SK-N-DZ (cell line): ENCODE data around the gene SOX5.
"Not testable (repeated sequence)": the region's sequence is repeated elsewhere in the genome, so short reads cannot be mapped to it uniquely, and the experiment has no call there.

Source experiments
- DNase-seq: peaks from one replicate; pipeline ENCODE4 v3.0.0-alpha.2; 2015; ENCODE audit warnings: low spot score

SOX5 gene

DNA sequence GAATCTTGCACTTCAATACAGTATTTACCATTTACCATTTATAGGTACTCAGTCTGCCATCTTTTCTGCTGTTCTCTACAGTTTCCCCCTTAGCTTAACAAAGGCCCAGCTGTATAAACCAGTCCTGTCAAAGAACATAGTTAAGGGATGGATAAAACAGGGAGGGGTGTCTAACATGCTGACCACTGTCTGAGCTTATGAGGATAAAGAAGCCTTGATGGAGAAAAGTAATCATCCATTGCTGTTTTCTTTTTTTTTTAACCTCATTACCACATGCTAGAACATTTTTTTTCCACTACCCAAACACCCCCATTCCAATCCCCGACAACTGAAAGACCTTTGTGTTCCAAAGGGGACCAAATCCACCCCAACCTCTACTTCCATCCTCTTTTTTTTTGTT lies 39.9 kb downstream of the SOX5 start:
- no peak for DNase-seq

DNA sequence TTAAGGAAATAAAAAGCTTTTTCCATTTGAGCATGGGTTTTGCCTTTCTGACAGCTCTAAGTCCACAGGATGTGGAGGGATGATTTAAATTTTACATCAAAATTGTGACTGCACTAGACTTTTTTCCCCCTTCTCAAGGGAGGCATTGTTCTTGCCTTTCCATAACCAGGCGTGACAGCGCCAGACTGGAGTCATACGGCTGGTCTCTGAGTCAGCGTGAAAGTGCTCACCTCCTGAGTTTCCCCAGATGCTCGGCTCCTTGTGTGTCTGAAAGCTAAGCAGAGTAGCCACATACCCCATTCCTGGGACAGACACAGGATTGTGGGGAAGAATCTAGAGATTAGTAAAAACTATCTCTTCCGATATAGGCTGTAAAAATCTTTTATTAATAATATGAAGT lies 43.1 kb downstream of the SOX5 start:
- DNase-seq: peak; percentile 16

DNA sequence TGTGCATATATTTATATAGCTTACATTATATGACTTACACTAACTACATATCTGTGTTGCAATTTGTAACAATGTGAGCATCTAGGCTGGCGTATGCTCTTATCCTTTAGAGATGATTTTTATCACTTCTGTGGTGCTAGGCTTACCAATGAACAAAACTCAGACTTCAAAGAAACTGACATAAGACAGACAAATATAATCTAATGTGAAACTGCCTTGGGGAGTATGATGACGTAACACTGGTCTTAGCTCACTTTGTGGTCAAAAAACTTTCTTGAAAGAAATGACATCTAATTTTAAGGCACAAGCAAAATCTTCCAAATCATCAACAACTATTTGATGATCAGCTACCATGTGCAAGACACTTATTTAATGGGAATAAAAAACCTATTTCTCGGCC lies 50.0 kb downstream of the SOX5 start:
- DNase-seq: no peak

DNA sequence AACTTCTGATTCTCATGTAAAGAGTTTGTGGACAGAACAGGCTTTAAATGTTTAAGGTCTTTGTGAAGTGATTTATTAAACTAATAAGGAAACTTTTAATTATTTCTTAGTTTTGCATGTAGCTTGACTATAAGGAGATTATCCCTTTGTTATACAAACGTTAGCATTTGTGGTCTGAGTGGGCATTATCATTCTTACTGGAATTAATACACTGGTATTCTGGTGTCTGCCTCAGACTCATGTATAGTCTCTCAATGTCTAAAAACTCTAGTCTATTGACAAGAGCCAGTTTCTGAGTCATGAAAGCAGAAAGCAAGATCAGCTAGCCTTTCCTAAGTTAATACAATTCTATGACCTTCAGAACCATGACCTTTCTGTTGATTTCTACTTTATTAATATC lies 51.3 kb downstream of the SOX5 start:
- no peak for DNase-seq

DNA sequence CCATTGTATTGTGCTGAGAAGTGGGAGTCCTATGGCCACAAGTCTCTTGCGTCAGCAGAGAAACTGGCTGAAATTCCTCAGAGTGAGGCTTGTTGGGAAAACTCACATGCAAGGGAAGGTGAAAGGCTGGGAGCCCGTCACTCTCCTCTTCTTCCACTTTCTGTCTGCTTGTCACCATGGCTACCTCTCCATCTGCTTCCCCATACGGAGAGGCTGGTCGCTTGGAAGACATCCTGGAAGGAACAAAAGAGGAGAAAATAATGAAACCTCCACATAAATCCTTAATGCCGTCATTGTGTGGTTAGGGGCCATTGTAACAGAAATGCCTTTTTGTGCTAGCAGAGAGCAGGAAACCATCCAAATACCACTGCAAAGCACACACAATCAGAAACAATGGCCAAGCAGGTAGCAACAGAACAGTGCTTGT lies 53.7 kb downstream of the SOX5 start:
- DNase-seq: no peak

DNA sequence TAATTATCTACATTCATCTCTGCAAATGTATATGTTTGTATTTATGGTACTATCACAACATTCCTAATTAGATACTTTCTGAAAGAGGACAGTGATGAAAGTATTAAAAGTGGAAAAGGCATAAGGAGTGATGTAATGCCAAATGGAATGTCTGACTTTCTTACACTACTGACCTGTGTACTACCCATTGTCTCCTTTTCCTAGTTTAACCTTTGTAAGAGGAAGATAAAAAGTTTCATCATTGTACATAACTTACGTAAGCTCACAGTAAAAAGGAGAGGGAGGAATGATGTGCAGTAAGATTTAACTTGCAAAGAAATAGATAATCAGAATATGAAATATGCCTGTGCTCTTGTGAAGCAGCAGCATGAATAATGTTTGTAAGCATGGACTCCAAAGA lies 55.9 kb downstream of the SOX5 start:
- DNase-seq: no peak

DNA sequence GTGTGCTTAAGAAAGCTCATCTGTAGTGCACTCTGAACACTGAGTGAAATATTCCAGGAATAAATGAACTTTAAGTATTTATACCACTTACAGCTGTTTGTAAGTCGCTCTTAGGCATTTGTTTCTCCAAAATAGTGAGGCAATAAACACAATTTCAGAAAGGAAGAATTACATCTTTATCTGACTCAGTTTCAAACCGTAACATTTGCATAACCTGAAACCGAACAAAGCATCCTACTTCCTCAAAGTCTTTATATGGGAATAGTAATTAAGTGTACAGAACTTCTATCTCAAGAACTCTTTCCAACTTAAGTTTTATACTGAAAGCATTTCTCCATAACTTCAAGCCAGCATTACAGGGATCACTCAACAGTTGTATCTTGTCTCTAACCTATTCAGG lies 58.4 kb downstream of the SOX5 start:
- DNase-seq: no peak

DNA sequence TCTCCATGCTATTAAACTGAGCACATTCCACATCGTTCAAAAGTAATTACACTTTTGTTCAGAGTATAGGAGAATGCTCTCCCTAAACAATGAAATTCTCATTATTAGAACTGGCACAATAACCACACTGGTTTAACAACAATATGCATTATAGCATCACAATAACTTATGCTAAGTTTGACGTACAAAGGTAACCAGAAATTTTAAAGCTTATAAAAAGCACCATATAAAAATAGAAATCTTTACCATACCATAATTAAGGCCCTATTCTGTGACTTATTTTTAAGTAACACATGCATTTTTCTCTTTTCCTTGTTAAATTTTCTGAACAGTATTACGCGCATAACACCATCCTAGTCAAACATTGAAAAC lies 60.4 kb downstream of the SOX5 start:
- DNase-seq: no peak

DNA sequence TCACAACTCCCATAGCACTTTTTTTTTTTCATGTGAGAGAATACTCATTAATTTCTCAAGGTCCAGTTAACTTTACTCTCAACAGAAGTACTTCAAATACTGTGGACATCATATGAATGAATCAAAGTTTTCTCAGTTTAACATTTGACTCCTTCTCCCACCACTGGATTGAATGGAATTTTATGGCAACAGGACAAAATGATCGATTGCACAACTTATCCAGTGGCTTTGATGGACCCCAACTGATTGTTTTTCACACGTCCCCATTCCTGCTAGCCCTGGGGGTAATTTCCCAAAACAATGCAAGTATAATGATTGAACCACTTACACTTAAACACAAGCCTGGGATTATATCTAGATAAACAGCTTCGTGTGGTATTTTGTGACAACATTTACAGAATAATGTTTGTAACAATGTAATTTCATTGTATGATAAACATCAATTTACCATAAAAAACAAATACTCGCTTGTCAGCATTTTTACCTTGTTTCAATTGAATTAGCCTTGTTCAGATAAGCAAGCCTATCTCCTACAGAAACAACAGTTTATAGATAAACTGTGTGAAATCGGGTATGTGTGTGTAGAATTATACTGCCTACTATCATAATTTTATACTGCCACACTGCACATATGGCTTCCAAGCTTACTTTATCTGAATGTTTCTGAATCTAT lies 60.9 kb downstream of the SOX5 start:
- DNase-seq: no peak

DNA sequence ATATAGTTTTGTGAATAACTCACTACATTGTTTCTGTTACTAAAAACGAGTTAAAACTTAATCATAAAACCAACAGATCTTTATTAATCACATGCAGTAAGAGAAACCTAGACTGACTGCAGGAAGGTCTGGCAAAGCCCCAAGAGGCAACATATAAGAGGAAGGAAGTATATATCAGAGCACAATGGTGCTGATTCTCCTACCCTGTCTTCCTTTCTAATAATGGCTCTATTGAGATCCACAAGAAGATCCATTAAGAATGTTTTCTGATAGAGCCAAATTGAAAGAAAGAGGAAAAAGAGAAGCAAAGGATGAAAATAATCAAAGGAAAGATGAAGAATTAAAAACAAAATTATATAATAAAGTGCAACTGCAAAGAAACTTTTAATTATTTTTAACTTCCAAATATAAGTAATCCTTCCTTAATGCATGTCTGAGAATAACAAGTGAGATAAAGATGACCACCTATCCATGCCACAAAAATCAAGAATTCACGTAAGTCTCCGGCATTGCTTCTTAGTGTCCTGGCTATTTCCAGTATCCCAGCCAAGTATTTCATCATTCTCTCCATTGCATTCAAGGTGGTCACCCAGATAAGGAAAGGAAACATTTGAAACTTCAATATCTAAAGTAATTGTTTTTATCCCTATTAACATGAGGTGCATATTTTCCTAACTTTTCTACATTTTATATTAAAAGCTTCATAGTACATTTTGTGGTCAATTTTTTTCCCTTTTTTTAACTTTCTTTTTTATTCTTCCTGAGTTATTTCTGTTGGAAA lies 62.2 kb downstream of the SOX5 start:
- DNase-seq: no peak

DNA sequence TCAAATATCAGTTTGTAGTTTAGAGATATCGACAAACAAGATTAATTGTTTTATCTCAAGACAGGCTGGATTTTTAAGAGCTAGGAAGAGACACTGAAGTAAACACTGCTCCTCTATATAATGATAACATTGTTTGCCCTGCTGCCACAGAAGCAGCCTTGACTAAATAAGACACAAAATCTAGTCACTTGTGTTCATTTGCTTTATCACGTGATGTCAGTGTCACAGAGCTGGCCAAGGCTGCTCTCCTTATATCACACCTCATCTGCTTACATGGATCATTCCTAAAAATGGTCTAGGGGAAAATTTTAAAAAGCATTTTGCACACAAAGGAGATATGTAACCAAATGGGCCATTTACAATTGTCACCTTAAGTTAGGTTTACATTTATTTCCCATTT lies 64.1 kb downstream of the SOX5 start:
- DNase-seq: no peak

DNA sequence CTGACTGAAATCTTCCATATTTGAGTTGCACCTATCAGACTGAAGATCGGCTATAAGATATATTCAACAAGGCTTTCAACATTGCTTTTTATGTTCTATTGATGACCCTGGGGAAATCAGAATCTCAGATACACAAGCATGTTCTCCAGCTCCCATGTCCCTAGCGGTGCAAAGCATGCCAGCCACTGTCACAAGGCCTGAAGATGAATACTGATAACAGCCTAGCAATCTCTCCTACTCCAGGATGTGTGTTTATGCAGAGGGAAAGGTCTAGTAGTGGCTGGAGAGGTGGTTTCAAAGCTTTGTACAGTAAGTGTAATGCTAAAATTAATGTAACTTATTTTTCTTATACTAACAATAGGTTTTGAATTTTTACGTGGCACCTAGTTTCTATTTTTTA lies 64.6 kb downstream of the SOX5 start:
- DNase-seq: peak; percentile 78

DNA sequence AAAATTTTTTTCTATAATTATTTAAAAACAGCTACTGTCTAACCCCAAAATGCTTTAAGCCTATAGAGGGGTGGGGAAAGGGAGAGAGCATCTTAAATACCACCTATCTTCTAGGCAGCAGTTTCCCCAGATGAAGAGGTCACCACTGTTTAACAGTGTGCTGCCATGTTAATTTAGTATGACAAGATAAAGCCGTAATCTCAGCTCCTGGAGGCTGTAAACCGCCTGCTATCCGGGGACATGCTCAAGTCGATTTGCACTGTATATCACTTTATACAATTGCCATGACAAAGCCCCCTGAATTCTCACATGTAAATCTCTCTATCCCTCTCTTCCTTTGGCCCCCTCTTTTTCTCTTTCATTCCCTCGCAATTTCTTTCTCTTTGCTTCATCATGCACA lies 68.5 kb downstream of the SOX5 start:
- DNase-seq: peak; percentile 50

DNA sequence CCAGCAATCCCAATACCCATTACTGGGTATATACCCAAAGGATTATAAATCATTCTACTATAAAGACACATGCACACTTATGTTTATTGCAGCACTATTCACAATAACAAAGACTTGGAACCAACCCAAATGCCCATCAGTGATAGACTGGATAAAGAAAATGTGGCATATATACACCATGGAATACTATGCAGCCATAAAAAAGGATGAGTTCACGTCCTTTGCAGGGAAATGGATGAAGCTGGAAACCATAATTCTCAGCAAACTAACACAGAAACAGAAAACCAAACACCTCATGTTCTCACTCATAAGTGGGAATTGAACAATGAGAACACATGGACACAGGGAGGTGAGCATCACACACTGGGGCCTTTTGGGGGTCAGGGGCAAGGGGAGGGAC lies 72.9 kb downstream of the SOX5 start:
- DNase-seq: not testable (repeated sequence)

DNA sequence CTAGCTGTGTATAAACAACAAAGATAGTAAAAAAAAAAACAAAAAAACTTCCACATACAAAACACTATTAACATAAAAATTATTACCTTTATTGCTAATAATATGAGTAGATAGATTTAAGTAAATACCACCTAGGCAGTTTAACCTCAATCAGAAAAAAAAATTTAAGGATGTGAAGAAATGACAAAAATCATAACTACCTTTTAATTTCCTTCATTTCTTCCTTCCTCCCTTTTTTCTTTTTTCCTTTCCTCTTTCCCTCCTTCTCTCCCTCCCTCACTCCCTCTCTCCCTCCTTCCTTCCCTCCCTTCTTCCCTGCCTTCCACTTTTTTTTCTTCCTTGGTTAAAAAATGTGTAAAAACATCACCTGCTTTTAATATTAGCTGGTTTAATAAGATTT lies 81.7 kb downstream of the SOX5 start:
- DNase-seq: no peak

DNA sequence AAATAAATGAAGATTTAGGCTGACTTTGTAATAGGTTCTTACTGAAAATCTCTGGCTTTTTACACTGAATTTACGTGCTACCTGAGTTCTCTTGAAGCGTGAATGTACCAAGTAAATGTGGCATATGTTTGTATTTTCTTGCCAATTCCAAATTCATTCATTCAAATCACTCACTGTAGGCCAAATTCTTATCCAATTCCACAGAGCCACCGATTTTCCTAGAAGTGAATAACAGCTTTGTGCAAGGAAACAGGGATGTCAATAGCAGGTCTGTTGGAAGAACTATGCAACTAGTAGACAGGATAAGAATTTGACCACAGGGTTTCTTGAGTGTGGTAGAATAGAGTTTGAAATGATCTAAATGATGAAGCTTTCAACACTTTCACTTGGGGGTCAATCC lies 86.8 kb downstream of the SOX5 start:
- DNase-seq: no peak

DNA sequence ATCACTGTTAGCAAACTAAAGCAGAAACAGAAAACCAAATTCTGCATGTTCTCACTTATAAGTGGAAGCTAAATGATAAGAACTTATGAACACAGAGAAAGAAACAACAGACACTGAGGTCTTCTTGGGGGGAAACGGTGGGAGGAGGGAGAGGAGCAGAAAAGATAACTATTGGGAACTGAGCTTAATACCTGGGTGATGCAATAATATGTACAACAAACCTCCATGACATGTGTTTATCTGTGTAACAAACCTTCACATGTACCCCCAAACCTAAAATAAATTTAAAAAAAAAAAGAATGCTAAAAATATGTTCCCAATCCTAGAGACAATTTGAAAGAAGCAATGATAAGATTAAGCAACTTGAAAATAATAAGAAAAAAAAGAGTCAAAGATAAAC lies 89.5 kb downstream of the SOX5 start:
- DNase-seq: no peak

DNA sequence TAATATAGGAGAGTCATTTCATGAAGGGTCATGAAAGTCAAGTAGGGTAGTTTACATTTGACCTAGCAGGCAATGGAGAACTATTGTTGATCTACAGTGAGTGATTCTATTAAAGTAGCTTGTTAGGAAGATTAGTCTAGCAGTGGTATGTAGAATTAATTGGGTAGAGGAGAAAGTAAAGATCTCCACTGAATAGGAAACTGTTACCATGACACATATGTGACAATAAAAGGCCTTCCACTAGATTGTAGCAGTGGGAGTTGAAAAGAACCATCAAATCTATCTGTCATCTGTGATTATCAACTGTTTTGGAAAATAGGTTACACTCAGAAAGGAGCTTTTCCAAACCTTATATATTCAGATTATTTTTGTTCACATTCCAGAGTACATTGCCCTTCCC lies 92.3 kb downstream of the SOX5 start:
- DNase-seq: no peak

DNA sequence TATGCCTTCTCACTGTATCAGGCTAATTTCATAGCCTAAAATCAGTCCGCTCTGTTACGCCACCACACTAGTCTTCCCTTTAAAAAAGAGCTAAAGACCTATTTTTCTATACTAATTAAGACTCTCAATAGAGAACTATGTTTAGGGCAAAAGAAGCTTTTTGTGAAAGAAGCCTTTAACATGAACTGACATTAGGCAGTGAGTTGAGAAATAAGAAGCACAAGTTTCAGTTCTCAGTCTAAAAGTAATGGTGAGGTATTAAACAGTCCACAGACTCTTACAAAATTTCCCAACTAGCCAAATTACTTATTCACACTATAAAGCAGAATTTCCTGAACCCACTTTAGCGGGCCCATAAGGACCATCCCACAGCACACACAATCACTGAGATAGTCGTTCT lies 93.7 kb downstream of the SOX5 start:
- DNase-seq: no peak

DNA sequence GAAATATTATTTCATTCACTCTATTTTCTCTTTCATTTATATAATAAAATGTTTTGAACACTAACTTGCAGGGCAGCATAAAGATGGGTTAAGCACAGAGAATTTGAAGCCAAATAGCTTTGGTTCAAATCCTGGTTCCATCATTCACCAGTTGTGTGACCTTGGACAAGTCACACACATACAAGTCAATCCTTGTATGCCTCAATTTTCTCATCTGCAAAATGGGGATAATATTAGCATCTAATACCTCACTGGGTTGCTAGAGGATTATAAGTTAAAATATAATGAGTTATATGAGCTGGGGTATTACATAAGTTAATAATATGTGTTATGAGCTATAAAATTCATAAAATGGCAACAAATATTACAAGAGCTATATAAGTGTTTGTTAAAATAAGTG lies 94.9 kb downstream of the SOX5 start:
- DNase-seq: no peak

DNA sequence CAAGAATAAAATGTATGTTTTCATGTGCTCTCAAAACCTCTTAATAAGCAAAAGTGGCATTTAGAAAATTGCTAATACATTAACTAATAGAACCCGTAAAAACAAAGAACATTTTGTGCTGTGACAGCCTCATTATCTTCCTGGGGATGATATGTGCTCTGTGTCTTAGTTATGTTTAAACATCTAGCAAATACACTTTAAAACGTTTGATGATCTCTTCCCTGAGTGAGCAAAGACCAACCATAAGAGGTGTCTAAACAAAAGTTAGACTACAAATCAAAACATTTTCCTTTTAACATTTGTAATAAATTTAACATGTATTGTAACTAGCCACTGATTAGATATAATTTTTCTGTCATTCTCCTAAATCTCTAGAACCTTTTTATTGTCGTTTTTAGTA lies 95.8 kb downstream of the SOX5 start:
- DNase-seq: no peak

DNA sequence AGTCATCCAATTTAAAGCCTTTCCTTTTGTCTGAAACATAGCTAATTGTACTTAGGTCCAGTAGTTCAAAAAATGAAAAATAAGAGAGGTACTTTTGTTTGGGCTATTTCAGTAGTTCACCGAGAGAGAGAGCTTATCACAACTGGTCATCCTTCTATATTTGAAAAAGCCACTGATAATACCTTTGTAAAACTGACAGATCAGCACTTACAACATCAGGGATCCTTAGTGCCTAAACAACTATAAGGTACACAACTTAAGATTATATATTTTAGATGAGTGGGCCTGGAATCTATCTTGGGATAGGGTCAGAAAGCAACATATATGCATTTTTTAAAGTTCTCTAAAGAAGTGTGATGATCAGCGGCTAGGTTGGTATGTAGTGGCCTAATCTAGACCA lies 97.9 kb downstream of the SOX5 start:
- no peak for DNase-seq

DNA sequence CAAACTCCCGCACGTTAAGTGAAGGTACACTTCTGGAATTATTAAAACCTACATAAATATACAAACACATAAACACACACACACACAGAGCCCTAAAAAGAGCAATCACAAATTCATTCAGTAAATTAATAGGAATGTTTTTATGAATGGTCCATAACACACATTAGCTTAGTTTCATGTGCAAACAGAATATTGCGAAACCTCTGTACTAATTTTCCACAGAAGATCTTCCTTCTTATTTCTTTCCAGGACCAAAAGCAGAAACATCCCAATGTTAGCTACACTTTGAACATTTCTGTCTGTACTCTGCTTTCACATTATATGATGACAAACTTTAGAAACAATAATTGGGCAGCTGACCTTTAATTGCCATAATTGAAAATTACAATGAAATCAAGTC lies 101.6 kb downstream of the SOX5 start:
- no peak for DNase-seq

DNA sequence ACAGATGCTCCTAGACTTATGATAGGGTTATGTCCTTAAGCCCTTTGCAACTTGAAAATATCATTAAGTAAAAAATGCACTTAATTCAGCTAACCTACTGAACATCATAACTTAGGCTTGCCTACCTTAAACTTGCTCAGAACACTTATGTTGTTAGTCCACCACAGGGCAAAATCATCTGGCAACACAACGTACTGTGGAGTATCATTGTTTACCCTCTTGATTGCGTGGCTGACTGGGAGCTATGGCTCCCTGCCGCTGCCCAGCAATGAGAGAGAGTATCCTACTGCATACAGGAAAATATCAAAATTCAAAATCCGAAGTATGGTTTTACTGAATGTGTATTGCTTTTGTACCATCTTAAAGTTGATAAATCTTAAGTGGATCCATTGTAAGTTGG lies 105.5 kb downstream of the SOX5 start:
- no peak for DNase-seq
